H9 (cell line): Measurements from ENCODE around the gene NDUFB8. TPM values are rescaled to one million over a fixed set of nuclear protein-coding genes. Genes with fewer than 3 reads are reported as not detected.

Source experiments
- DNase-seq: peaks from one replicate; pipeline ENCODE4 v3.0.0-alpha.2; 2017
- H2AFZ ChIP-seq: one replicate; pipeline ENCODE4 v1.6.1; 2013; ENCODE audit warnings: mild to moderate bottlenecking, low read length, control low read depth, moderate library complexity
- H2AK5ac ChIP-seq: 2 replicates; pipeline ENCODE4 v1.6.1; 2013; ENCODE audit warnings: low read length, control low read depth, mixed read lengths; ENCODE audit not compliant: insufficient read length
- H2BK120ac ChIP-seq: one replicate; pipeline ENCODE4 v1.6.1; 2013; ENCODE audit warnings: low read depth, mild to moderate bottlenecking, low read length, control low read depth, inconsistent platforms; ENCODE audit not compliant: poor library complexity, severe bottlenecking
- H2BK12ac ChIP-seq: 2 replicates; pipeline ENCODE4 v1.6.1; 2013; ENCODE audit warnings: low read length, control low read depth, mixed read lengths, low read depth; ENCODE audit not compliant: insufficient read length
- H2BK15ac ChIP-seq: 2 replicates; pipeline ENCODE4 v1.6.1; 2013; ENCODE audit warnings: low read depth, low read length, control low read depth
- H2BK20ac ChIP-seq: one replicate; pipeline ENCODE4 v1.6.1; 2013; ENCODE audit warnings: low read depth, mild to moderate bottlenecking, low read length, control low read depth, inconsistent platforms; ENCODE audit not compliant: poor library complexity, severe bottlenecking
- H2BK5ac ChIP-seq: 2 replicates; pipeline ENCODE4 v1.6.1; 2013; ENCODE audit warnings: low read length, control low read depth, mixed read lengths; ENCODE audit not compliant: insufficient read length
- H3K14ac ChIP-seq: 2 replicates; pipeline ENCODE4 v1.6.1; 2013; ENCODE audit warnings: low read length, control low read depth; ENCODE audit not compliant: insufficient read depth
- H3K18ac ChIP-seq: 2 replicates; pipeline ENCODE4 v1.6.1; 2013; ENCODE audit warnings: low read depth, mild to moderate bottlenecking, mixed read lengths, low read length, control low read depth; ENCODE audit not compliant: insufficient read length
- H3K23ac ChIP-seq: 2 replicates; pipeline ENCODE4 v1.6.1; 2013; ENCODE audit warnings: low read length, control low read depth, mixed read lengths, low read depth; ENCODE audit not compliant: insufficient read length
- H3K23me2 ChIP-seq: 2 replicates; pipeline ENCODE4 v1.6.1; 2013; ENCODE audit warnings: low read depth, mild to moderate bottlenecking, mixed read lengths, low read length, control low read depth; ENCODE audit not compliant: insufficient read length, poor library complexity, severe bottlenecking
- H3K27ac ChIP-seq: 2 replicates; pipeline ENCODE4 v1.5.1; 2013; ENCODE audit warnings: low read length, control low read depth, mixed read lengths, low read depth; ENCODE audit not compliant: insufficient read length
- H3K27me3 ChIP-seq: 2 replicates; pipeline ENCODE4 v1.6.1; 2013; ENCODE audit warnings: low read length, control low read depth, inconsistent platforms; ENCODE audit not compliant: insufficient read depth
- H3K4ac ChIP-seq: 2 replicates; pipeline ENCODE4 v1.6.1; 2013; ENCODE audit warnings: low read depth, mild to moderate bottlenecking, control low read depth, inconsistent platforms, low read length, moderate library complexity
- H3K4me1 ChIP-seq: 2 replicates; pipeline ENCODE4 v1.6.1; 2013; ENCODE audit warnings: low read length, control low read depth, inconsistent platforms; ENCODE audit not compliant: insufficient read depth
- H3K4me2 ChIP-seq: 2 replicates; pipeline ENCODE4 v1.6.1; 2013; ENCODE audit warnings: low read length, control low read depth, mixed read lengths; ENCODE audit not compliant: insufficient read length, insufficient read depth
- H3K56ac ChIP-seq: 2 replicates; pipeline ENCODE4 v1.6.1; 2013; ENCODE audit warnings: low read depth, mild to moderate bottlenecking, mixed read lengths, low read length, control low read depth; ENCODE audit not compliant: insufficient read length
- H3K79me1 ChIP-seq: 2 replicates; pipeline ENCODE4 v1.6.1; 2013; ENCODE audit warnings: low read depth, mild to moderate bottlenecking, moderate library complexity, low read length, control low read depth, inconsistent platforms; ENCODE audit not compliant: insufficient read depth, poor library complexity, severe bottlenecking
- H3K79me2 ChIP-seq: 2 replicates; pipeline ENCODE4 v1.6.1; 2013; ENCODE audit warnings: low read length, control low read depth, inconsistent platforms; ENCODE audit not compliant: insufficient read depth
- H3K9ac ChIP-seq: 2 replicates; pipeline ENCODE4 v1.6.1; 2013; ENCODE audit warnings: low read length, control low read depth, mixed read lengths; ENCODE audit not compliant: insufficient read length; ENCODE audit errors: extremely low read depth
- H3K9me3 ChIP-seq: one replicate; pipeline ENCODE4 v1.6.1; 2013; ENCODE audit warnings: low read depth, low read length, inconsistent platforms; ENCODE audit not compliant: control insufficient read depth
- H3T11ph ChIP-seq: one replicate; pipeline ENCODE4 v1.6.1; 2013; ENCODE audit warnings: mild to moderate bottlenecking, low read length, control low read depth, inconsistent platforms
- H4K20me1 ChIP-seq: one replicate; pipeline ENCODE4 v1.6.1; 2013; ENCODE audit not compliant: control insufficient read depth, insufficient read length, insufficient read depth
- H4K5ac ChIP-seq: 2 replicates; pipeline ENCODE4 v1.6.1; 2013; ENCODE audit warnings: low read depth, mild to moderate bottlenecking, mixed read lengths, low read length, control low read depth; ENCODE audit not compliant: insufficient read length
- H4K8ac ChIP-seq: replicated peaks from 2 replicates; pipeline ENCODE4 v1.6.1; 2013; ENCODE audit warnings: low read length, control low read depth, mixed read lengths, low read depth; ENCODE audit not compliant: insufficient read length
- H4K91ac ChIP-seq: 2 replicates; pipeline ENCODE4 v1.6.1; 2013; ENCODE audit warnings: low read depth, mild to moderate bottlenecking, moderate library complexity, mixed read lengths, low read length, control low read depth; ENCODE audit not compliant: insufficient read length
- H3K27ac Mint-ChIP-seq, 3 experiments: 2 replicates in 2 of 3; 3 replicates in 1 of 3; pipeline ENCODE4 v1.8.0; 2020 to 2021; ENCODE audit warnings: mixed read lengths in 3 of 3, mild to moderate bottlenecking in 1 of 3, moderate library complexity in 1 of 3
- H3K27me3 Mint-ChIP-seq: 2 replicates; pipeline ENCODE4 v1.8.0; 2021; ENCODE audit warnings: low read depth, mild to moderate bottlenecking, moderate library complexity, mixed read lengths
- H3K36me3 Mint-ChIP-seq, 3 experiments: 2 replicates in 2 of 3; 3 replicates in 1 of 3; pipeline ENCODE4 v1.8.0; 2020 to 2021; ENCODE audit warnings: low read depth in 3 of 3, mixed read lengths in 3 of 3; ENCODE audit not compliant: insufficient read depth in 1 of 3
- H3K4me1 Mint-ChIP-seq, 2 experiments: 2 replicates each; pipeline ENCODE4 v1.8.0; 2020; ENCODE audit warnings: mixed read lengths in 2 of 2
- H3K4me3 Mint-ChIP-seq, 2 experiments: 2 replicates in 1 of 2; 3 replicates in 1 of 2; pipeline ENCODE4 v1.8.0; 2020 to 2021; ENCODE audit warnings: mild to moderate bottlenecking in 2 of 2, mixed read lengths in 2 of 2, moderate library complexity in 1 of 2
- H3K9me3 Mint-ChIP-seq, 2 experiments: 2 replicates in 1 of 2; 3 replicates in 1 of 2; pipeline ENCODE4 v1.8.0; 2020; ENCODE audit warnings: mild to moderate bottlenecking in 2 of 2, mixed read lengths in 2 of 2, moderate library complexity in 1 of 2
- CTCF ChIP-seq: fragments of 200-600 bp; sonication (generic); conservative IDR thresholded peaks from 3 replicates; pipeline ENCODE4 v1.8.0; 2021; ENCODE audit warnings: antibody characterized with exemption, mild to moderate bottlenecking
- WGBS: extraction: QIAGEN DNeasy Blood & Tissue Kit; methylation state at CpG from one replicate; pipeline ENCODE4 v1.1.7; 2013; ENCODE audit warnings: missing lambda C conversion rate, low lambda C conversion rate, mixed read lengths; ENCODE audit not compliant: insufficient read length; ENCODE audit errors: extremely low coverage; 5-methylcytosine and 5-hydroxymethylcytosine counted together
- total RNA-seq: library from RNA; stranded (reverse); gene quantifications from 2 replicates; pipeline ENCODE4 v1.2.1, GENCODE V29; 2021

Gene NDUFB8
- total RNA-seq, 1 experiment from 2014 or later, result 205 TPM

GRCh38 chr10:100544950-100545349 is 15.3 kb upstream of the NDUFB8 start:
- no peak overlapping the region for H3K9ac ChIP-seq
- peaks cover 58 to 92% (median 91%) of the 10 kb centered on the region in 3 experiments for H3K36me3 Mint-ChIP-seq

More at GRCh38 chr10:100544950-100545349, 15.3 kb upstream of the NDUFB8 start:
- H3K9me3 Mint-ChIP-seq, result no peaks in the 10 kb centered on the region
- Histone ChIP-seq H2BK15ac (no peak overlapping the region), H2AK5ac (no peak overlapping the region), H3K27me3 (no peaks in the 10 kb centered on the region), H3T11ph (no peak overlapping the region), H4K20me1 (no peaks in the 10 kb centered on the region), H4K5ac (no peak overlapping the region), H3K4ac (no peak overlapping the region), H2BK12ac (no peak overlapping the region), H3K4me1 (no peaks in the 10 kb centered on the region), H4K91ac (no peak overlapping the region), H3K79me2 (no peaks in the 10 kb centered on the region), H2BK20ac (no peak overlapping the region), H2AFZ (no peak overlapping the region), H3K9me3 (no peaks in the 10 kb centered on the region), H3K23ac (no peak overlapping the region), H3K56ac (no peak overlapping the region), H2BK5ac (no peak overlapping the region), H2BK120ac (no peak overlapping the region), H3K79me1 (peaks cover 2% of the 10 kb centered on the region), H3K23me2 (no peaks in the 10 kb centered on the region), H4K8ac (no peak overlapping the region), H3K18ac (no peak overlapping the region), H3K27ac (no peak overlapping the region), H3K14ac (no peak overlapping the region), H3K4me2 (no peak overlapping the region)
- no peaks in the 10 kb centered on the region for H3K27me3 Mint-ChIP-seq
- no CpG with 5 or more reads among the region's 5 CpGs for WGBS
- TF ChIP-seq CTCF, result no peak
- H3K27ac Mint-ChIP-seq, result no peak overlapping the region
- no peaks in the 10 kb centered on the region for H3K4me1 Mint-ChIP-seq
- H3K4me3 Mint-ChIP-seq, result no peak overlapping the region
- DNase-seq, result no peak
